Measurements from ENCODE around the gene TBC1D3K.
"Not testable (repeated sequence)": the region's sequence is repeated elsewhere in the genome, so short reads cannot be mapped to it uniquely, and the experiment has no call there.

Gene TBC1D3K

DNA sequence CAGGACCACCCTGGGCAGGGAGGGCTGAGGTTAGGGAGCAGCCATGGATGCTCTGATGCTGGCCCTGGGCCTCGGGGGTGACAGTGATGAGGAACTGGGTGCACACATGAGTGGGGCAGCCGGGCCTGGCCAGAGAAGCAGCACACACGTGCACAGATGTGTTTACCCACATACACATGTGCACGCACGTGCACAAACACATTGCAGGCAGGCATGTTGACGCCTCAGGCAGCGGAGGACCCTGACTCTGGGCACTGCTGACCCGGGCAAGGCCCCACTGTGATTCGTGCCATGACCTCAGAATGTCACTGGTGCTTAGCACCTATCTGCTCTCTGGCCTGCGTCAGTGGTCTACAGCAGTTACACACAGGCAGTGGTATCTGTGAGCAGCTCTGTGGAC is at the start of gene TBC1D3K:
TBC1D3K (plus strand) TSS at position 301 of the 400 bp plus-strand sequence. CDS start 1,585 bp downstream, outside the sequence.
- not testable (repeated sequence) for H3K27ac ChIP-seq

DNA sequence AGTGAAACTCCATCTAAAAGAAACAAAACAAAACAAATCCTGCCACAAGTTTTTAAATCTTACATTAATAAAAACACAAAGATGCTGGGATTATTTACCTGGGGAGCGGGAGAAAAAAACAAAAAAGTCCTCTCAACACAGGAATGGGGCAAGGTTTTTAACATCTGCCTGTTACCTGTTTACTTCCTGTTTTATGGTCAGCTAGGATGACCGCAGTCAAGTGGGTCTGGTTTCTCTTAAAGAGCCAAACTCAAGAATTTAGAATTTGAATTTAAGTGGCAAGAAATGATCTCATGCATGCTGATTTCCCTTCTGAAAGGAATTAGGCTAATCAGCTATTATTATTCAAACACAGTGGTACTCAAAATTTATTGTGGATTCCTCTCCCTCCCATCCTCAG is 39.7 kb upstream of the TBC1D3K start:
- no peak for TF ChIP-seq ZFX (IDR thresholded peaks at IDR 0.05; ENCODE audit: borderline replicate concordance)
- TF ChIP-seq, protein P1, sequence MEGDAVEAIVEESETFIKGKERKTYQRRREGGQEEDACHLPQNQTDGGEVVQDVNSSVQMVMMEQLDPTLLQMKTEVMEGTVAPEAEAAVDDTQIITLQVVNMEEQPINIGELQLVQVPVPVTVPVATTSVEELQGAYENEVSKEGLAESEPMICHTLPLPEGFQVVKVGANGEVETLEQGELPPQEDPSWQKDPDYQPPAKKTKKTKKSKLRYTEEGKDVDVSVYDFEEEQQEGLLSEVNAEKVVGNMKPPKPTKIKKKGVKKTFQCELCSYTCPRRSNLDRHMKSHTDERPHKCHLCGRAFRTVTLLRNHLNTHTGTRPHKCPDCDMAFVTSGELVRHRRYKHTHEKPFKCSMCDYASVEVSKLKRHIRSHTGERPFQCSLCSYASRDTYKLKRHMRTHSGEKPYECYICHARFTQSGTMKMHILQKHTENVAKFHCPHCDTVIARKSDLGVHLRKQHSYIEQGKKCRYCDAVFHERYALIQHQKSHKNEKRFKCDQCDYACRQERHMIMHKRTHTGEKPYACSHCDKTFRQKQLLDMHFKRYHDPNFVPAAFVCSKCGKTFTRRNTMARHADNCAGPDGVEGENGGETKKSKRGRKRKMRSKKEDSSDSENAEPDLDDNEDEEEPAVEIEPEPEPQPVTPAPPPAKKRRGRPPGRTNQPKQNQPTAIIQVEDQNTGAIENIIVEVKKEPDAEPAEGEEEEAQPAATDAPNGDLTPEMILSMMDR (IDR thresholded peaks at IDR 0.05), result no peak
- H3K27ac ChIP-seq, result no peak overlapping the region

DNA sequence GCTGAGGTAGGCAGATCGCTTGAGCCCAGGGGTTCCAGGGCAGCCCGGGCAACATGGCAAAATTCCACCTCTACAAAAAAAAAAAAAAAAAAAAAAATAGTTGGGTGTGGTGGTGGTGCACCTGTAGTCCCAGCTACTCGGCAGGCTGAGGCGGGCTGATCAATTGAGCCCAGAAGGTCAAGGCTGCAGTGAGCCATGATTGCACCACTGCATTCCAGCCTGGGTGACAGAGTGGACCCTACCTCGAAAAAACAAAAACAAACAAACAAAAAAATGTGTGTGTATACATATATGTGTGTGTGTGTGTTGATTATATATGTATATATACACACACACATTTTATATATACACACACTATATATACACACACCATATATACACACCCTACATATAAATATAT is 39.1 kb upstream of the TBC1D3K start:
- TF ChIP-seq, protein P1 (IDR thresholded peaks at IDR 0.05), result no peak
- no peak for TF ChIP-seq ZFX (IDR thresholded peaks at IDR 0.05; ENCODE audit: borderline replicate concordance)
- no peak overlapping the region for H3K27ac ChIP-seq

DNA sequence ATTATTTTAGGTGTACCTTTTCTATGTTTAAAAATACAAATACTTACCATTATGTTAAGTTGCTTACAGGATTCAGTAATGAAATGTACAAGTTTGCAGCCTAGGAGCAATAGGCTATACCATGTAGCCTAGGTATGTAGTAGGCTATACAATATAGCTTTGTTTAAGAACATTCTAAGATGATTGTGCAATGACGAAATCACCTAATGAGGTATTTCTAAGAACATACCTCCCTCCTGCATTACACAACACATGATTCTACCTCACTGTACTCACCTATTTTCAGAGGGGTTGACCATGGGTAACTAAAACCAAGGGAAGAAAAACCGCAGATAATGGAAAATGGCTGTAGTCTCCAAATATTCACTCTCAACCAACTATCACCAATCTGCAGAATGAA is 35.3 kb upstream of the TBC1D3K start:
- TF ChIP-seq ZFX (IDR thresholded peaks at IDR 0.05; ENCODE audit: borderline replicate concordance), result no peak
- TF ChIP-seq, protein P1 (IDR thresholded peaks at IDR 0.05), result no peak

DNA sequence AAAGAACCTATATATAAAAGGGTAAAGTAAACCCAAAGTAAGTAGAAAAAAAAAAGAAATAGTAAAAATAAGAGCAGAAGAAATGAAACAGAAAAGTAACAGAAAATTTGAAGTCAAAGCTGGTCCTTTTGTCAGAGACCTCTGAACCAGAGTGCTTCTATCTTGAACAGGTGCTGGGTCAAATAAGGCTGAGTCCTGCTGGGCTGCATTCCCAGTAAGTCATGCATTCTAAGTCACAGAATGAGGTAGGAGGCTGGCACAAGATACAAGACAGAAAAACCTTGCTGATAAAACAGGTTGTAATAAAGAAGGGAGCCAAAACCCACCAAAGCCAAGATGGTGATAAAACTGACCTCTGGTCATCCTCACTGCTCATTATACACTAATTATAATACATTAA is 27.3 kb upstream of the TBC1D3K start:
- not testable (repeated sequence) for H3K27ac ChIP-seq

More for the DNA sequence above, 35.3 kb upstream of the TBC1D3K start:
- H3K27ac ChIP-seq, result no peak overlapping the region
